SK-N-SH (cell line): ENCODE measurements around the gene AGFG1. TPM values are rescaled to one million over a fixed set of nuclear protein-coding genes. Genes with fewer than 3 reads are reported as not detected.

Experiments used
- CTCF ChIA-PET: fragments of 300-600, 350-600 bp; formaldehyde crosslinking; extraction: SDS; loops from one replicate; lab custom pipeline; 2021; lab: Yijun Ruan, JAX
- POLR2A ChIA-PET: fragments of 350-600 bp; sonication (Branson Sonifier 250); formaldehyde crosslinking; extraction: SDS; loops from one replicate; lab custom pipeline; 2020; ENCODE audit warnings: antibody characterized with exemption, inconsistent platforms; lab: Yijun Ruan, JAX
- DNase-seq: peaks from one replicate; pipeline ENCODE4 v3.0.0; 2012
- H2AFZ ChIP-seq: fragments of 200-600 bp; sonication (generic); 2 replicates; pipeline ENCODE4 v1.8.1; 2016; ENCODE audit warnings: antibody characterized with exemption, mild to moderate bottlenecking, low read depth
- H3F3A ChIP-seq: fragments of 200-600 bp; sonication (generic); replicated peaks from 2 replicates; pipeline ENCODE3; 2016; ENCODE audit warnings: antibody characterized with exemption, mild to moderate bottlenecking; ENCODE audit not compliant: insufficient read depth
- H3K27ac ChIP-seq, 2 experiments: fragments of 200-500 bp in 1 of 2; fragments of 200-600 bp in 1 of 2; sonication (Bioruptor generic) in 1 of 2; sonication (generic), shearing (Covaris generic) in 1 of 2; 2 replicates each; pipeline versions ENCODE4 v1.5.1 to v1.6.1; 2014 to 2016; ENCODE audit warnings: low read depth in 2 of 2, inconsistent platforms in 1 of 2, low read length in 1 of 2, mild to moderate bottlenecking in 1 of 2, mixed read lengths in 1 of 2
- H3K27me3 ChIP-seq: fragments of 200-600 bp; sonication (generic), shearing (Covaris generic); 2 replicates; pipeline ENCODE4 v1.6.1; 2016; ENCODE audit warnings: mixed run types; ENCODE audit not compliant: insufficient read depth
- H3K36me3 ChIP-seq, 2 experiments: fragments of 200-500 bp in 1 of 2; fragments of 200-600 bp in 1 of 2; sonication (Bioruptor generic) in 1 of 2; sonication (generic) in 1 of 2; replicated peaks in 1 of 2; 2 replicates each; pipeline versions ENCODE3 to v1.5.1; 2014 to 2016; ENCODE audit warnings: low read length in 1 of 2, mild to moderate bottlenecking in 1 of 2; ENCODE audit not compliant: insufficient read depth in 2 of 2, control insufficient read depth in 1 of 2
- H3K4me1 ChIP-seq, 2 experiments: fragments of 200-500 bp in 1 of 2; fragments of 200-600 bp in 1 of 2; sonication (Bioruptor generic) in 1 of 2; sonication (generic), shearing (Covaris generic) in 1 of 2; 2 replicates each; pipeline versions ENCODE4 v1.5.1 to v1.6.1; 2014 to 2016; ENCODE audit warnings: low read depth in 1 of 2, low read length in 1 of 2, mixed run types in 1 of 2; ENCODE audit not compliant: insufficient read depth in 2 of 2, control insufficient read depth in 1 of 2
- H3K4me2 ChIP-seq: fragments of 200-600 bp; sonication (generic), shearing (Covaris generic); 2 replicates; pipeline ENCODE4 v1.6.1; 2017; ENCODE audit warnings: mixed run types
- H3K4me3 ChIP-seq, 2 experiments: fragments of 200-500 bp in 1 of 2; fragments of 200-600 bp in 1 of 2; sonication (Bioruptor generic) in 1 of 2; sonication (generic), shearing (Covaris generic) in 1 of 2; 2 replicates each; pipeline versions ENCODE4 v1.5.1 to v1.8.1; 2014 to 2016; ENCODE audit warnings: low read depth in 2 of 2, inconsistent platforms in 1 of 2, low read length in 1 of 2, mild to moderate bottlenecking in 1 of 2, mixed read lengths in 1 of 2, moderate library complexity in 1 of 2
- H3K79me2 ChIP-seq: fragments of 200-600 bp; sonication (generic); 2 replicates; pipeline ENCODE4 v1.8.1; 2017; ENCODE audit warnings: mild to moderate bottlenecking; ENCODE audit not compliant: insufficient read depth
- H3K9ac ChIP-seq: fragments of 200-600 bp; sonication (generic); 2 replicates; pipeline ENCODE4 v1.6.1; 2017; ENCODE audit warnings: mixed run types
- H3K9me2 ChIP-seq: fragments of 200-600 bp; sonication (generic); 2 replicates; pipeline ENCODE4 v1.6.1; 2017; ENCODE audit warnings: mixed run types
- H3K9me3 ChIP-seq: fragments of 200-600 bp; sonication (generic); 2 replicates; pipeline ENCODE4 v1.6.1; 2017; ENCODE audit warnings: mixed run types, mild to moderate bottlenecking, moderate library complexity
- H4K20me1 ChIP-seq: fragments of 200-600 bp; sonication (generic); 2 replicates; pipeline ENCODE4 v1.6.1; 2017; ENCODE audit warnings: mild to moderate bottlenecking, mixed run types; ENCODE audit not compliant: insufficient read depth
- CHD2 ChIP-seq: fragments of 150-350 bp; IDR thresholded peaks from 2 replicates; pipeline ENCODE4 v1.6.1; 2018; ENCODE audit warnings: low read length; ENCODE audit not compliant: partially characterized antibody
- FOSL2 ChIP-seq: IDR thresholded peaks from 2 replicates; pipeline ENCODE4 v1.4.0; 2012; ENCODE audit warnings: low read depth, mild to moderate bottlenecking, moderate library complexity, borderline replicate concordance
- FOXJ3 ChIP-seq: sonication (generic); formaldehyde crosslinking; IDR thresholded peaks from 2 replicates; pipeline ENCODE4 v1.5.1; 2020; ENCODE audit warnings: mild to moderate bottlenecking, missing genetic modification reagents
- FOXM1 ChIP-seq: IDR thresholded peaks from 2 replicates; pipeline ENCODE4 v1.4.0; 2012; ENCODE audit warnings: low read depth, mild to moderate bottlenecking
- MAX ChIP-seq: IDR thresholded peaks from 2 replicates; pipeline ENCODE4 v1.4.0; 2012; ENCODE audit warnings: low read depth
- MEF2A ChIP-seq: IDR thresholded peaks from 2 replicates; pipeline ENCODE4 v1.4.0; 2012; ENCODE audit warnings: low read depth, borderline replicate concordance
- MXI1 ChIP-seq: IDR thresholded peaks from 2 replicates; pipeline ENCODE4 v1.6.1; 2012; ENCODE audit warnings: mild to moderate bottlenecking, low read depth, low read length, improper control_type of control experiment
- NRF1 ChIP-seq: IDR thresholded peaks from 2 replicates; pipeline ENCODE4 v1.6.1; 2012; ENCODE audit warnings: low read depth, mild to moderate bottlenecking, low read length
- RAD21 ChIP-seq: IDR thresholded peaks from 2 replicates; pipeline ENCODE4 v1.6.1; 2012; ENCODE audit warnings: mild to moderate bottlenecking, low read length
- RFX5 ChIP-seq: IDR thresholded peaks from 2 replicates; pipeline ENCODE4 v1.6.1; 2012; ENCODE audit warnings: mild to moderate bottlenecking, improper control_type of control experiment, low read length
- RXRA ChIP-seq: IDR thresholded peaks from 2 replicates; pipeline ENCODE4 v1.4.0; 2012; ENCODE audit warnings: low read depth, mild to moderate bottlenecking, borderline replicate concordance
- SIN3A ChIP-seq: IDR thresholded peaks from 2 replicates; pipeline ENCODE4 v1.6.1; 2012; ENCODE audit warnings: low read depth, mild to moderate bottlenecking, low read length, moderate library complexity, borderline replicate concordance
- SMC3 ChIP-seq: IDR thresholded peaks from 2 replicates; pipeline ENCODE4 v1.6.1; 2012; ENCODE audit warnings: low read depth, low read length, improper control_type of control experiment
- TCF12 ChIP-seq: IDR thresholded peaks from 2 replicates; pipeline ENCODE4 v1.4.0; 2012
- YY1 ChIP-seq: IDR thresholded peaks from 2 replicates; pipeline ENCODE4 v1.4.0; 2012; ENCODE audit warnings: low read depth, mild to moderate bottlenecking
- polyA plus RNA-seq, 3 experiments: library from polyadenylated mRNA; depleted of rRNA; stranded (reverse); fragments of >200 nt; gene quantifications; 2 replicates each; pipeline ENCODE4 v1.2.3, GENCODE V29; 2012
- TF ChIP-seq, protein P1 (sequence below): IDR thresholded peaks from 2 replicates; pipeline ENCODE4; 2012
- TF ChIP-seq, protein P2 (sequence below): fragments of 150-350 bp; IDR thresholded peaks from 2 replicates; pipeline ENCODE4 v1.6.1; 2017; ENCODE audit warnings: antibody characterized with exemption, low read length, low read depth, borderline replicate concordance
- TF ChIP-seq, protein P3 (sequence below): IDR thresholded peaks from 2 replicates; pipeline ENCODE4 v1.6.1; 2012; ENCODE audit warnings: mild to moderate bottlenecking, low read depth, low read length, moderate library complexity
- TF ChIP-seq, protein P4 (sequence below): IDR thresholded peaks from 2 replicates; pipeline ENCODE4 v1.4.0; 2012; ENCODE audit warnings: low read depth, borderline replicate concordance

The AGFG1 gene
- polyA plus RNA-seq, 1 of the 3 experiments (the other 2 are of a cell fraction) = 42.3 TPM

GRCh38 chr2:227597036-227597435 lies 125.1 kb downstream of the AGFG1 start:
- Histone ChIP-seq H3K4me3 (no peak overlapping the region), H3K4me1 (no peaks in the 10 kb centered on the region), H3K27ac (no peak overlapping the region), H3K4me2 (no peak overlapping the region), H3F3A (no peaks in the 10 kb centered on the region), H3K27me3 (no peaks in the 10 kb centered on the region; the same call in 1 of the 2 replicates), H3K9ac (no peak overlapping the region), H2AFZ (no peak overlapping the region), H3K36me3 (no peaks in the 10 kb centered on the region), H3K79me2 (no peaks in the 10 kb centered on the region), H3K9me3 (no peaks in the 10 kb centered on the region), H3K9me2 (no peaks in the 10 kb centered on the region), H4K20me1 (no peaks in the 10 kb centered on the region)
- DNase-seq = no peak
- ChIA-PET CTCF (interaction anchor here (0.8 to 1.0 kb wide), 2 partner anchors 18 to 61 kb away, joined by 3 read pairs; no protein-coding TSS in a partner anchor), POLR2A (no interaction called here)
- no peak for TF ChIP-seq MAX
- no peak for TF ChIP-seq RAD21
- TF ChIP-seq MEF2A = no peak
- TF ChIP-seq MXI1 = no peak
- no peak for TF ChIP-seq CHD2
- no peak for TF ChIP-seq TCF12
- no peak for TF ChIP-seq SMC3
- no peak for TF ChIP-seq FOSL2
- TF ChIP-seq, protein P1, sequence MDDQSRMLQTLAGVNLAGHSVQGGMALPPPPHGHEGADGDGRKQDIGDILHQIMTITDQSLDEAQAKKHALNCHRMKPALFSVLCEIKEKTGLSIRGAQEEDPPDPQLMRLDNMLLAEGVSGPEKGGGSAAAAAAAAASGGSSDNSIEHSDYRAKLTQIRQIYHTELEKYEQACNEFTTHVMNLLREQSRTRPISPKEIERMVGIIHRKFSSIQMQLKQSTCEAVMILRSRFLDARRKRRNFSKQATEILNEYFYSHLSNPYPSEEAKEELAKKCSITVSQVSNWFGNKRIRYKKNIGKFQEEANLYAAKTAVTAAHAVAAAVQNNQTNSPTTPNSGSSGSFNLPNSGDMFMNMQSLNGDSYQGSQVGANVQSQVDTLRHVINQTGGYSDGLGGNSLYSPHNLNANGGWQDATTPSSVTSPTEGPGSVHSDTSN = no peak
- TF ChIP-seq, protein P2, sequence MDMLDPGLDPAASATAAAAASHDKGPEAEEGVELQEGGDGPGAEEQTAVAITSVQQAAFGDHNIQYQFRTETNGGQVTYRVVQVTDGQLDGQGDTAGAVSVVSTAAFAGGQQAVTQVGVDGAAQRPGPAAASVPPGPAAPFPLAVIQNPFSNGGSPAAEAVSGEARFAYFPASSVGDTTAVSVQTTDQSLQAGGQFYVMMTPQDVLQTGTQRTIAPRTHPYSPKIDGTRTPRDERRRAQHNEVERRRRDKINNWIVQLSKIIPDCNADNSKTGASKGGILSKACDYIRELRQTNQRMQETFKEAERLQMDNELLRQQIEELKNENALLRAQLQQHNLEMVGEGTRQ = no peak
- TF ChIP-seq RFX5 = no peak
- no peak for TF ChIP-seq YY1
- TF ChIP-seq NRF1 = no peak
- TF ChIP-seq, protein P3, sequence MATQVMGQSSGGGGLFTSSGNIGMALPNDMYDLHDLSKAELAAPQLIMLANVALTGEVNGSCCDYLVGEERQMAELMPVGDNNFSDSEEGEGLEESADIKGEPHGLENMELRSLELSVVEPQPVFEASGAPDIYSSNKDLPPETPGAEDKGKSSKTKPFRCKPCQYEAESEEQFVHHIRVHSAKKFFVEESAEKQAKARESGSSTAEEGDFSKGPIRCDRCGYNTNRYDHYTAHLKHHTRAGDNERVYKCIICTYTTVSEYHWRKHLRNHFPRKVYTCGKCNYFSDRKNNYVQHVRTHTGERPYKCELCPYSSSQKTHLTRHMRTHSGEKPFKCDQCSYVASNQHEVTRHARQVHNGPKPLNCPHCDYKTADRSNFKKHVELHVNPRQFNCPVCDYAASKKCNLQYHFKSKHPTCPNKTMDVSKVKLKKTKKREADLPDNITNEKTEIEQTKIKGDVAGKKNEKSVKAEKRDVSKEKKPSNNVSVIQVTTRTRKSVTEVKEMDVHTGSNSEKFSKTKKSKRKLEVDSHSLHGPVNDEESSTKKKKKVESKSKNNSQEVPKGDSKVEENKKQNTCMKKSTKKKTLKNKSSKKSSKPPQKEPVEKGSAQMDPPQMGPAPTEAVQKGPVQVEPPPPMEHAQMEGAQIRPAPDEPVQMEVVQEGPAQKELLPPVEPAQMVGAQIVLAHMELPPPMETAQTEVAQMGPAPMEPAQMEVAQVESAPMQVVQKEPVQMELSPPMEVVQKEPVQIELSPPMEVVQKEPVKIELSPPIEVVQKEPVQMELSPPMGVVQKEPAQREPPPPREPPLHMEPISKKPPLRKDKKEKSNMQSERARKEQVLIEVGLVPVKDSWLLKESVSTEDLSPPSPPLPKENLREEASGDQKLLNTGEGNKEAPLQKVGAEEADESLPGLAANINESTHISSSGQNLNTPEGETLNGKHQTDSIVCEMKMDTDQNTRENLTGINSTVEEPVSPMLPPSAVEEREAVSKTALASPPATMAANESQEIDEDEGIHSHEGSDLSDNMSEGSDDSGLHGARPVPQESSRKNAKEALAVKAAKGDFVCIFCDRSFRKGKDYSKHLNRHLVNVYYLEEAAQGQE = no peak
- TF ChIP-seq RXRA = no peak
- TF ChIP-seq, protein P4, sequence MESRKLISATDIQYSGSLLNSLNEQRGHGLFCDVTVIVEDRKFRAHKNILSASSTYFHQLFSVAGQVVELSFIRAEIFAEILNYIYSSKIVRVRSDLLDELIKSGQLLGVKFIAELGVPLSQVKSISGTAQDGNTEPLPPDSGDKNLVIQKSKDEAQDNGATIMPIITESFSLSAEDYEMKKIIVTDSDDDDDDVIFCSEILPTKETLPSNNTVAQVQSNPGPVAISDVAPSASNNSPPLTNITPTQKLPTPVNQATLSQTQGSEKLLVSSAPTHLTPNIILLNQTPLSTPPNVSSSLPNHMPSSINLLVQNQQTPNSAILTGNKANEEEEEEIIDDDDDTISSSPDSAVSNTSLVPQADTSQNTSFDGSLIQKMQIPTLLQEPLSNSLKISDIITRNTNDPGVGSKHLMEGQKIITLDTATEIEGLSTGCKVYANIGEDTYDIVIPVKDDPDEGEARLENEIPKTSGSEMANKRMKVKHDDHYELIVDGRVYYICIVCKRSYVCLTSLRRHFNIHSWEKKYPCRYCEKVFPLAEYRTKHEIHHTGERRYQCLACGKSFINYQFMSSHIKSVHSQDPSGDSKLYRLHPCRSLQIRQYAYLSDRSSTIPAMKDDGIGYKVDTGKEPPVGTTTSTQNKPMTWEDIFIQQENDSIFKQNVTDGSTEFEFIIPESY = no peak
- no peak for TF ChIP-seq FOXJ3 (CRISPR knock-in tag)
- no peak for TF ChIP-seq SIN3A
- no peak for TF ChIP-seq FOXM1
